GM19238 (cell line): ENCODE results near the gene IL13RA1.
"Not testable (repeated sequence)": the region's sequence is repeated elsewhere in the genome, so short reads cannot be mapped to it uniquely, and the experiment has no call there.

Experiments used
- DNase-seq: peaks from one replicate; pipeline ENCODE4 v3.0.0; 2011; ENCODE audit warnings: low spot score; ENCODE audit not compliant: insufficient read length

The IL13RA1 gene

DNA sequence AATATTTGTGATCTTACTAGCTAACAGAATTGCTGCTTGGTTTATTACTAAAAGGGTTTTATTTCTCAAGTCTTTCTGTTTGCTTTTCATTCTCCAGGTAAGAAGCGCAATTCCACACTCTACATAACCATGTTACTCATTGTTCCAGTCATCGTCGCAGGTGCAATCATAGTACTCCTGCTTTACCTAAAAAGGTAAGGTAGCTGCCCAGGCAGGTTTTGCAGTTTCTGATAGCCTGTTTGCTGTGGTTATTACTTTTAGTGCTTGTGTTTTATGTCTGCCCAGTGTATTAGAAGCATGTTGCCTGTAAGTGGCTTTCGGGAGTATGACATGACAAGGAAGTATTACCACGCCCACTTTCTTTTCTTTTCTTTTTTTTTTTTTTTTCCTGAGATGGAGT lies 46.4 kb downstream of the IL13RA1 start:
- DNase-seq, result no peak

- DNase-seq, result no peak
Measured at GRCh38 chrX:118779581-118779980, 52.2 kb downstream of the IL13RA1 start.

- DNase-seq, result no peak
Measured at GRCh38 chrX:118780509-118780908, 53.1 kb downstream of the IL13RA1 start.

- no peak for DNase-seq
Measured at GRCh38 chrX:118780911-118781310, 53.5 kb downstream of the IL13RA1 start.

GRCh38 chrX:118795528-118796280 lies 68.3 kb downstream of the IL13RA1 start:
- no peak for DNase-seq

DNA sequence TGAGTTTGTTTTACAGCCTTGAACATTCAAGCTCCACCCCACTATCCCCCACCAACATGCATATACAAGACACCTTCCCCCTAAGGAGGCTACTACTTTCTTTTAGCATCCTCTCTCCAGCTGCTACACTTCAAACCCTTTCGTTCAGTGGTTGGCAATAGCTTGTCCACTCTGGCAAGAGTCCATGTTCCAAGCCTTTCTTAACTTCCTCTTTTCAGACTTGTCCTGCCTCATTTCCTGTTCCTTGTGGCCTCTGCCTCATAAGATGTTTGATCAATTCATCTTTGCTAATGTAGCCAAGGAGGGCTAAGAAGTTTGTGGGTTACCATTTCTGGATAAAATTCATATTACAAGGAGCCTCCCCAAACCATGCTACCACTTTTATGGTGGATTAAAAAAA lies 75.5 kb downstream of the IL13RA1 start:
- no peak for DNase-seq

DNA sequence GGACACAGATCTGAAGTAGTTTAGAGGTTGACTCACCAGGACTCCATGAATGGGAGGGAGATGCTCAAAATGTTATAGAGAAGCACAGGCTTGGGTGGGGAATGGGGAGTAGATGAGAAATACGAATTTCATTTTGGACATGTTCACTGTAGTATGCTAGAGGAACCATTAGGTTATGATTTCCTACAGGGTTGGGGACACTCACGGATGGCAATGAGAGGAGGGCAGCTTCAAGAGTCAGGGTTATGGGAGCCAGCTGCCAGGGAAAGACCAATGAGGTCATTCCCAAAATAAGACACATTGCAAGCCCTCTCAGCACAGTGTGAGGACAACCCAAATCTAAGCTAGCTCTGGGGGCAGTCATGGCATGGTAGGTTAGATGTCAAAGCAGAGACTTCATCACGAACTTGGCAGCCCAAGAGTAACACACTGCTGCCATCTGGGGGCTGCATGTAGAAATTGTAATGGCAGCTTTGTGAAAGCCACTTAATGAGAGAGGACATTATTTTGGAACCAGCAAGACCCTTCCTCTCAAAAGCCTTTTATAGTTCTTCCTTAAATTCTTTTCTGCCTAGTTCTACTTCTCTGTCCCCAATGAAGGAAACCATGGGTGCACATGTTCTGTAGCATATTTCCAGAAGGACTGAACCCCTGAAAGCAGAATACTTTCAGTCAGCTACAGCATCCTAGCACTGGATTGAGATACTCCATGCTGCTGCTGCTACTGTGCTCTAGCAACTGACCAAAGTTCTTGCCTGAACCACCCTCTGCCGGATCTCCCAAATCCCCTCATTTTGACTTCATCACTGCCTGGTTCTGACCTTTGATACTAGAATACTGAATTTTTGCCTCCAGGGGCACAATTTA lies 80.0 kb downstream of the IL13RA1 start:
- peak; percentile 18 for DNase-seq

DNA sequence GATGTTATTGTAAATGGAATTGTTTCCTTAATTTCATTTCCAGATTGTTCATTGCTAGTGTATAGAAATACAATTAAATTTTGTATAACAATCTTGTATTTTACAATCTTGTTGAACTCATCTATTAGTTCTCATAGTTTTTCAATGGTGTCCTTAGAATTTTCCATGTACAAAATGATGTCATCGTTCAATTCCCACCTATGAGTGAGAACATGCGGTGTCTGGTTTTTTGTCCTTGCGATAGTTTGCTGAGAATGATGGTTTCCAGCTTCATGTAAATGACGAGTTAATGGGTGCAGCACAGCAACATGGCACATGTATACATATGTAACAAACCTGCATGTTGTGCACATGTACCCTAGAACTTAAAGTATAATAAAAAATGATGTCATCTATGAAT lies 89.9 kb downstream of the IL13RA1 start:
- not testable (repeated sequence) for DNase-seq

- no peak for DNase-seq
Measured at GRCh38 chrX:118823263-118824172, 96.1 kb downstream of the IL13RA1 start, which contains the start of gene ZCCHC12. Gene ZCCHC12 (plus strand): TSS chrX:118823824. CDS start chrX:118825245, 1,421 bp downstream.

GRCh38 chrX:118824173-118824730 lies 96.8 kb downstream of the IL13RA1 start:
- no peak for DNase-seq

GRCh38 chrX:118825227-118825626 lies 97.8 kb downstream of the IL13RA1 start:
- DNase-seq, result no peak

DNA sequence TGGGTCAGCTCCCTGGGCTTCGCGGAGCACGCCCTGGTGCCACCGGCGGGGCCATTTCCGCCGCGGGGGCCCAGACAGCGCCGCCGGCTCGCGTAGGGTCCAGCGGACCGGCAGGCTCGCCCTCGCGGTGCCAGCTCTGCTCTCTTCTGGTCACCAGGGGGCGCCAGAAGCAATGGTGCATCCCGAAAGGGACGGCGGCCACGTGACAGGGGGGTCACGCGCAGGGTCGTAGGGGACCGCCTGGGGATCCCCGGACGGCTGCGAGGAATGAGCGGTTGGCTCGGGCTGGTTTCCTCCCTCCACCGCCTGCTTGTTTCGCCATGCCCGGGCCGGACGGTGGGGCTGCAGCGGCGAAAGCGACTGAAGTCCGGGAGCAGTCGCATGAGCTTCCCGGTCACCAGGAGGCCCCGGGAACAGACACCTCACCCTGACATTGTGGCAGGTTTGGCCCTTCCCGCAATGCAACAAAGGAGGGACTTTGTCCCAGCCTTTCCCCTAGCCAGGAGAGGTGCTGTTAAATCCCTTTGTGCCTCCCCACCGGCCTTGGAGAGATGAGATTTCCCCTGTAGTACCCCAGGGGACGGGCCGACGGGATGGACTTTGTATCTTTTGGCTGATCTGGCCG lies 112.0 kb downstream of the IL13RA1 start:
- peak; percentile 30 for DNase-seq
